H1 (cell line): Measurements from ENCODE around the gene GNAI2.

Source experiments
- CREB1 ChIP-seq: IDR thresholded peaks from 2 replicates; pipeline ENCODE4 v1.6.1; 2012; ENCODE audit warnings: inconsistent platforms
- EGR1 ChIP-seq: IDR thresholded peaks from 2 replicates; pipeline ENCODE4 v1.6.1; 2011; ENCODE audit warnings: low read depth, low read length, borderline replicate concordance
- EP300 ChIP-seq, 2 experiments: IDR thresholded peaks; 1 replicate in 1 of 2; 2 replicates in 1 of 2; pipeline ENCODE4 v1.6.1; 2011 to 2012; ENCODE audit warnings: low read depth in 2 of 2, low read length in 2 of 2, mild to moderate bottlenecking in 2 of 2, borderline replicate concordance in 1 of 2, inconsistent platforms in 1 of 2, moderate library complexity in 1 of 2
- GABPA ChIP-seq: IDR thresholded peaks from 2 replicates; pipeline ENCODE4 v1.6.1; 2011; ENCODE audit warnings: mild to moderate bottlenecking, low read length, moderate library complexity, borderline replicate concordance; ENCODE audit not compliant: insufficient read depth
- MAFK ChIP-seq: IDR thresholded peaks from 2 replicates; pipeline ENCODE4 v1.6.1; 2012; ENCODE audit warnings: low read depth, mild to moderate bottlenecking, improper control_type of control experiment, low read length
- POLR2A ChIP-seq, 2 experiments: IDR thresholded peaks; 1 replicate in 1 of 2; 2 replicates in 1 of 2; pipeline ENCODE4 v1.6.1; 2011; ENCODE audit warnings: low read depth in 2 of 2, low read length in 2 of 2, mild to moderate bottlenecking in 2 of 2; ENCODE audit errors: control extremely low read depth in 1 of 2
- SIN3A ChIP-seq, 2 experiments: IDR thresholded peaks in 1 of 2; conservative IDR thresholded peaks in 1 of 2; 2 replicates each; pipeline ENCODE4 v1.6.1; 2011 to 2012; ENCODE audit warnings: low read length in 2 of 2, improper control_type of control experiment in 1 of 2, low read depth in 1 of 2, mild to moderate bottlenecking in 1 of 2
- SUZ12 ChIP-seq: fragments of 200-600 bp; sonication (generic); IDR thresholded peaks from 2 replicates; pipeline ENCODE4 v1.6.1; 2012; ENCODE audit warnings: mild to moderate bottlenecking, inconsistent platforms, low read length, moderate library complexity, mixed read lengths
- YY1 ChIP-seq: IDR thresholded peaks from 2 replicates; pipeline ENCODE4 v1.6.1; 2011; ENCODE audit warnings: low read depth, mild to moderate bottlenecking, low read length
- ZNF274 ChIP-seq: IDR thresholded peaks from 2 replicates; pipeline ENCODE4 v1.7.0; 2012; ENCODE audit warnings: low read length, borderline replicate concordance; ENCODE audit errors: extremely low read depth
- TF ChIP-seq, protein P1 (sequence below), 3 experiments: IDR thresholded peaks; 1 replicate in 2 of 3; 2 replicates in 1 of 3; pipeline versions ENCODE4 v1.5.1 to v1.6.1; 2011; ENCODE audit warnings: low read length in 3 of 3, mild to moderate bottlenecking in 3 of 3, inconsistent platforms in 2 of 3, low read depth in 1 of 3, moderate library complexity in 1 of 3; ENCODE audit not compliant: insufficient read depth in 1 of 3; ENCODE audit errors: control extremely low read depth in 1 of 3
- TF ChIP-seq, protein P2 (sequence below): IDR thresholded peaks from 2 replicates; pipeline ENCODE4 v1.6.1; 2011; ENCODE audit warnings: low read length, improper control_type of control experiment

DNA sequence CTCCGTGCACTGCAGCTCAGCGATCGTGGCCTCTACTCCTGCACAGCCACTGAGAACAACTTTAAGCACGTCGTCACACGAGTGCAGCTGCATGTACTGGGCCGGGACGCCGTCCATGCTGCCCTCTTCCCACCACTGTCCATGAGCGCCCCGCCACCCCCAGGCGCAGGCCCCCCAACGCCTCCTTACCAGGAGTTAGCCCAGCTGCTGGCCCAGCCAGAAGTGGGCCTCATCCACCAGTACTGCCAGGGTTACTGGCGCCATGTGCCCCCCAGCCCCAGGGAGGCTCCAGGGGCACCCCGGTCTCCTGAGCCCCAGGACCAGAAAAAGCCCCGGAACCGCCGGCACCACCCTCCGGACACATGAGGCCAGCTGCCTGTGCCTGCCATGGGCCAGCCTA lies 48.3 kb upstream of the GNAI2 start:
- TF ChIP-seq SUZ12 (no peak), SIN3A (conservative IDR thresholded peaks at IDR 0.05 in 1 of 2, IDR thresholded peaks at IDR 0.05 in 1 of 2; ENCODE audit: low read depth in 1 of 2, low read length in 2 of 2) (no peak), GABPA (no peak), ZNF274 (no peak), EP300 (IDR thresholded peaks at IDR 0.05; ENCODE audit: borderline replicate concordance in 1 of 2, low read depth in 2 of 2, low read length in 2 of 2) (no peak), MAFK (no peak), POLR2A (IDR thresholded peaks at IDR 0.05; ENCODE audit: control extremely low read depth in 1 of 2, low read depth in 2 of 2, low read length in 2 of 2) (no peak), YY1 (no peak), CREB1 (no peak), EGR1 (no peak)
- TF ChIP-seq, protein P1, sequence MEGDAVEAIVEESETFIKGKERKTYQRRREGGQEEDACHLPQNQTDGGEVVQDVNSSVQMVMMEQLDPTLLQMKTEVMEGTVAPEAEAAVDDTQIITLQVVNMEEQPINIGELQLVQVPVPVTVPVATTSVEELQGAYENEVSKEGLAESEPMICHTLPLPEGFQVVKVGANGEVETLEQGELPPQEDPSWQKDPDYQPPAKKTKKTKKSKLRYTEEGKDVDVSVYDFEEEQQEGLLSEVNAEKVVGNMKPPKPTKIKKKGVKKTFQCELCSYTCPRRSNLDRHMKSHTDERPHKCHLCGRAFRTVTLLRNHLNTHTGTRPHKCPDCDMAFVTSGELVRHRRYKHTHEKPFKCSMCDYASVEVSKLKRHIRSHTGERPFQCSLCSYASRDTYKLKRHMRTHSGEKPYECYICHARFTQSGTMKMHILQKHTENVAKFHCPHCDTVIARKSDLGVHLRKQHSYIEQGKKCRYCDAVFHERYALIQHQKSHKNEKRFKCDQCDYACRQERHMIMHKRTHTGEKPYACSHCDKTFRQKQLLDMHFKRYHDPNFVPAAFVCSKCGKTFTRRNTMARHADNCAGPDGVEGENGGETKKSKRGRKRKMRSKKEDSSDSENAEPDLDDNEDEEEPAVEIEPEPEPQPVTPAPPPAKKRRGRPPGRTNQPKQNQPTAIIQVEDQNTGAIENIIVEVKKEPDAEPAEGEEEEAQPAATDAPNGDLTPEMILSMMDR (IDR thresholded peaks at IDR 0.05; ENCODE audit: control extremely low read depth in 1 of 3, insufficient read depth in 1 of 3, low read depth in 1 of 3, low read length in 3 of 3): no peak
- TF ChIP-seq, protein P2, sequence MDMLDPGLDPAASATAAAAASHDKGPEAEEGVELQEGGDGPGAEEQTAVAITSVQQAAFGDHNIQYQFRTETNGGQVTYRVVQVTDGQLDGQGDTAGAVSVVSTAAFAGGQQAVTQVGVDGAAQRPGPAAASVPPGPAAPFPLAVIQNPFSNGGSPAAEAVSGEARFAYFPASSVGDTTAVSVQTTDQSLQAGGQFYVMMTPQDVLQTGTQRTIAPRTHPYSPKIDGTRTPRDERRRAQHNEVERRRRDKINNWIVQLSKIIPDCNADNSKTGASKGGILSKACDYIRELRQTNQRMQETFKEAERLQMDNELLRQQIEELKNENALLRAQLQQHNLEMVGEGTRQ: no peak
